Panc1 (cell line): ENCODE results near the gene TGM5.

ENCODE experiments used
- CTCF ChIP-seq: fragments of 450-650 bp; IDR thresholded peaks from 2 replicates; pipeline ENCODE4 v1.5.1; 2017; ENCODE audit warnings: mild to moderate bottlenecking
- POLR2AphosphoS5 ChIP-seq: IDR thresholded peaks from 2 replicates; pipeline ENCODE4 v1.6.1; 2012; ENCODE audit warnings: mild to moderate bottlenecking, low read depth, low read length, moderate library complexity
- REST ChIP-seq, 2 experiments: IDR thresholded peaks; 2 replicates each; pipeline ENCODE4 v1.6.1; 2011 to 2012; ENCODE audit warnings: low read depth in 2 of 2, control low read depth in 1 of 2, low read length in 1 of 2, mild to moderate bottlenecking in 1 of 2, moderate library complexity in 1 of 2; ENCODE audit not compliant: insufficient read depth in 1 of 2
- SIN3A ChIP-seq: IDR thresholded peaks from 2 replicates; pipeline ENCODE4 v1.6.1; 2012; ENCODE audit warnings: low read depth, mild to moderate bottlenecking, low read length, moderate library complexity, borderline replicate concordance; ENCODE audit not compliant: insufficient read depth

- TF ChIP-seq CTCF (no peak), POLR2AphosphoS5 (no peak), REST (IDR thresholded peaks at IDR 0.05; ENCODE audit: insufficient read depth in 1 of 2, low read depth in 2 of 2, low read length in 1 of 2) (no peak), SIN3A (no peak)
Observed at GRCh38 chr15:43270676-43271306, 4.1 kb upstream of the TGM5 start.
